GM13976 (cell line): ENCODE data around the gene MAD1L1.
"Not testable (repeated sequence)": the region's sequence is repeated elsewhere in the genome, so short reads cannot be mapped to it uniquely, and the experiment has no call there.

Experiments used
- DNase-seq: peaks from one replicate; pipeline ENCODE4 v3.0.0; 2012; ENCODE audit warnings: low spot score
- CTCF ChIP-seq: IDR thresholded peaks from 2 replicates; pipeline ENCODE4 v1.5.1; 2012; ENCODE audit warnings: borderline replicate concordance, mild to moderate bottlenecking; ENCODE audit not compliant: insufficient read depth; ENCODE audit errors: extremely low read depth, missing control alignments, control extremely low read depth
- in situ Hi-C: fragments of 300-500 bp; cut with MboI; formaldehyde crosslinking; loops from one replicate; pipeline ENCODE4 v1.12.0; 2022; ENCODE audit warnings: low sequenced_read_pairs, mixed read lengths, inconsistent platforms; ENCODE audit not compliant: unreplicated experiment

MAD1L1 gene

GRCh38 chr7:2270495-2270894 is 37.8 kb upstream of the MAD1L1 start:
- DNase-seq = no peak
- in situ Hi-C loops = no loop called here
- TF ChIP-seq CTCF = no peak

- no peak for TF ChIP-seq CTCF
- in situ Hi-C loops = no loop called here
- DNase-seq = no peak
Measured at GRCh38 chr7:2269991-2270460, 37.3 kb upstream of the MAD1L1 start.

GRCh38 chr7:2269089-2269990 is 36.6 kb upstream of the MAD1L1 start:
- DNase-seq, in situ Hi-C loops: not testable (repeated sequence)

- DNase-seq = no peak
- in situ Hi-C loops = no loop called here
- no peak for TF ChIP-seq CTCF
Measured at GRCh38 chr7:2266911-2267310, 34.2 kb upstream of the MAD1L1 start.

- TF ChIP-seq CTCF = no peak
- no peak for DNase-seq
- in situ Hi-C loops = no loop called here
Measured at GRCh38 chr7:2264158-2264557, 31.4 kb upstream of the MAD1L1 start.

GRCh38 chr7:2263176-2263575 is 30.4 kb upstream of the MAD1L1 start:
- in situ Hi-C loops = no loop called here
- TF ChIP-seq CTCF = no peak
- no peak for DNase-seq

- in situ Hi-C loops = no loop called here
- TF ChIP-seq CTCF = no peak
- peak; percentile 75 for DNase-seq
Measured at GRCh38 chr7:2261611-2262010, 28.9 kb upstream of the MAD1L1 start.
